ENCODE data around the gene ZNF692.

The ZNF692 gene, protein sequence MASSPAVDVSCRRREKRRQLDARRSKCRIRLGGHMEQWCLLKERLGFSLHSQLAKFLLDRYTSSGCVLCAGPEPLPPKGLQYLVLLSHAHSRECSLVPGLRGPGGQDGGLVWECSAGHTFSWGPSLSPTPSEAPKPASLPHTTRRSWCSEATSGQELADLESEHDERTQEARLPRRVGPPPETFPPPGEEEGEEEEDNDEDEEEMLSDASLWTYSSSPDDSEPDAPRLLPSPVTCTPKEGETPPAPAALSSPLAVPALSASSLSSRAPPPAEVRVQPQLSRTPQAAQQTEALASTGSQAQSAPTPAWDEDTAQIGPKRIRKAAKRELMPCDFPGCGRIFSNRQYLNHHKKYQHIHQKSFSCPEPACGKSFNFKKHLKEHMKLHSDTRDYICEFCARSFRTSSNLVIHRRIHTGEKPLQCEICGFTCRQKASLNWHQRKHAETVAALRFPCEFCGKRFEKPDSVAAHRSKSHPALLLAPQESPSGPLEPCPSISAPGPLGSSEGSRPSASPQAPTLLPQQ

DNA sequence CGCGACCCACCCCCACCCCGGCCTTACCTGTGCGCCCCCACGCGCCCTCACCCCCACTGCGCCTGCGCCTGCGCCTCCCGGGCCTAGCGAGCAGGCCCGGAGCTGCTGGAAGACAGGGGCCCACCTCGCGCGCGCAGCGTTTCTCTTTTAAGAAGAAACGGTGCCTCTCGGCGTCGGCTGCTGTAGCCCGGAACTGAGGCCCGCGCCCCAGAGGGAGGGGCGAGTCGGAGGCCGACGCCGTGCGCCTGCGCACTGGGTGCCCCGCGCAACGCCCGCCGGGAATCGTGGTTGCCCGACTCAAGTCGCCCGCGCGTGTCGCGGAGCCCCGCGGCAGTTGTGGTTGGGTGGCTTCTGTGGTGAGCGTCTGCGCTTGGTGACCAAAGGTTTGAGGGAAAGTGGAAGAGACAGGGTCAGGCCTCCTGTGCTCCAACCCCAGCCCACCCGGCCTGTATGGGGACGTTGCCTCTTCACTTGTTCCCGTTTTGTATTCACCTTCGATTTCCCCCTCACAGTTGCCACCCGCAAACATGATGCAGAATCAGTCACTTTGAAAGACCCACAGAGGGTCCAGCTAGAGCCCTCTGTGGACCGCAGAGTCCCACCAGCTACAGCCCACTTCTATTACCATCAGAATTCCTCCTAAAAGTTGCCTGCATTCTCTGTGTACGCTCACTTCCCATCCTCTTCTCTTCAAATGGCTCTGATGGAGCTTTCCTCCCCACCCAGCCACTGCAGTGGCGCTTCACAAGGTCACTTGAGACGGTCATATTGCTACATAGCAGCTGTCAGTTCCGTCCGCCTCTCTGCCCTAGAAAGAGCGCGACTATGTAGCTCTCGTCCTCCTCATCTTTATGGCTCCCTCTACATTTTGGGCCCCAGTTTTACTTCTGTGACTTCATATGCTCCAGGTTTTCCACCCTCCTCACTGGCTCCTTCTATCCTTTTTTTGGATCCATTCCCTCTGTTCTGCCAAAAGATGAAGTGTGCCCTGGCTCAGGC, at the start of gene ZNF692:
TSS of gene ZNF692 (minus strand) at position 195 of the 999 bp plus-strand sequence. CDS start 776 bp downstream, outside the sequence.
- Histone ChIP-seq H3K4me3 (ENCODE audit: low read depth, low read length) (peak within 1 kb of the TSS; percentile 88), H3K4me1 (ENCODE audit: control insufficient read depth, insufficient read depth, low read length) (peaks cover 7% of the 10 kb centered on the region), H3K27me3 (ENCODE audit: control insufficient read depth, insufficient read depth, low read length) (peaks cover 40% of the 10 kb centered on the region), H3K36me3 (ENCODE audit: control insufficient read depth, insufficient read depth, low read length) (peaks cover 6% of the 10 kb centered on the region), H3K9ac (ENCODE audit: low read depth, low read length) (peak within 1 kb of the TSS; percentile 82), H3K9me3 (ENCODE audit: control insufficient read depth, insufficient read depth, low read length) (no peaks in the 10 kb centered on the region)

DNA sequence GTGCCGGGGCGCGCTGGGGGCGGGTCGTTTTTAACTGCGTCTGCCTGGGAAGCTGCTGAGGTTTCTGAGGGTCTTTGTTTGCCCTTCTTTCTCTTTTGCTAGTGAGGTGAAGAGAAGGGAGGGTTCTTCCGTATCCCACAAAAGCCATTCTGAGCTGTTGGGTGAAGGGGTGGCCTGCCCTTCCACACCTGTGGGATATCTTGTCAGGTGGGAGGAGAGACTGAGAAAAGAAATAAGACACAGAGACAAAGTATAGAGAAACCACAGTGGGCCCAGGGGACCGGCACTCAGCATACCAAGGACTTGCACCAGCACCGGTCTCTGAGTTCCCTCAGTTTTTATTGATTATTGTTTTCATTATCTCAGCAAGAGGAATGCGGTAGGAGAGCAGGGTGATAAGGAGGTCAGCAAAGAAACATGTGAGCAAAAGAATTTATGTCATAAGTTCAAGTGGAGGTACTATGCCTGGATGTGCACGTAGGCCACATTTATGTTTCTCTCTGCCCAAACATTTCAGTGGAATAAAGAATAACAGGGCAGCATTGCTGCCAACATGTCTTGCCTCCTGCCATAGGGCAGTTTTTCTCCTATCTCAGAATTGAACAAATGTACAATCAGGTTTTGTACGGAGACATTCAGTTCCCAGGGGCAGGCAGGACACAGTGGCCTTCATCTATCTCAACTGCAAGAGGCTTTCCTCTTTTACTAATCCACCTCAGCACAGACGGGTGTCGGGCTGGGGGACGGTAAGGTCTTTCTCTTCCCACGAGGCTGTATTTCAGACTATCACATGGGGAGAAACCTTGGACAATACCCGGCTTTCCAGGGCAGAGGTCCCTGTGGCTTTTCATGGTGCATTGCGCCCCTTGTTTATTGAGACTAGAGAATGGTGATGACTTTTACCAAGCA, 48.1 kb upstream of the ZNF692 start:
- Histone ChIP-seq H3K27me3 (ENCODE audit: control insufficient read depth, insufficient read depth, low read length) (no peaks in the 10 kb centered on the region), H3K4me1 (ENCODE audit: control insufficient read depth, insufficient read depth, low read length) (peaks cover 14% of the 10 kb centered on the region), H3K9ac (ENCODE audit: low read depth, low read length) (peak overlapping the region; percentile 74)

DNA sequence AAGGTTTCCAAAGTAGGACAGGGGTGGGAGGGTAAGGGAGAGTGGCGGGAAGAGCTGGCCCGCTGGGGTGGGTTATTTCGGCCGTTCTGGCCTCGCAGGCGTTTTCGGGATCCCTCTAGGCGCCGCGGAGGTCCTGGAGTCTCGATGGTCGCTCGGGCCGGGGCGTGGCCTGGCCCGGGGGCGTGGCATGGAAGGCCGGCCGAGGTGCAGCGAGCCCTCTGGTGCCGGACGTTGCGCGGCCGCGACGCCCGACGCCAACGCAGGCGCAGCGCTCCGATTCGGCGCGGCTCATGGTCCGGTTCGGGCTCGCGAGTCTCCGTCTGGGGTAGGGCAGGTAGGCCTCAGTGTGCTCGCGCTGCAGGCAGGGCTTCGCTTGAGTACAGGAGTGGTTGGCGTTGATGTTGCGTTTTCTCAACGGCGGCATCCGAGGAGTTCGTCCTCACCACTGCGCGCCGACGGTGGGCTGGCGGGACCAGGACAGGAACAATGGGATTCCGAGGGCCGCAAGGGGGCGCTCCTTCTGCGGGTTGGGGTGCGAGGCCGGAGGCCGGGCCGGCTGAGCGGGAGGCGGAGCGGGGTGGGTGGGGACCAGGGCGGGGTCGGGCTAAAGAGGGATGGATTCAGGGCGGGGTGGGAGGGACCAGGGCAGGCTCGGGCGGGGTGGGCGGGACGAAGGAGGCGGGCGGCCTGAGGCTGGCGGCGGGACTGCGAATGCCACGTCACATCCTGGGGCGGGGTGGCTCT, 47.3 kb upstream of the ZNF692 start, which contains the start of gene PGBD2:
TSS of gene PGBD2 (plus strand) at position 227 of the 744 bp plus-strand sequence. CDS start 7,628 bp downstream, outside the sequence.
- Histone ChIP-seq H3K4me1 (ENCODE audit: control insufficient read depth, insufficient read depth, low read length) (peaks cover 14% of the 10 kb centered on the region), H3K4me3 (ENCODE audit: low read depth, low read length) (peak within 1 kb of the TSS; percentile 84), H3K9ac (ENCODE audit: low read depth, low read length) (peak within 1 kb of the TSS; percentile 81), H3K9me3 (ENCODE audit: control insufficient read depth, insufficient read depth, low read length) (no peaks in the 10 kb centered on the region), H3K27me3 (ENCODE audit: control insufficient read depth, insufficient read depth, low read length) (no peaks in the 10 kb centered on the region), H3K36me3 (ENCODE audit: control insufficient read depth, insufficient read depth, low read length) (no peaks in the 10 kb centered on the region)

More for the DNA sequence above, 48.1 kb upstream of the ZNF692 start:
- no peaks in the 10 kb centered on the region for H3K9me3 ChIP-seq (ENCODE audit: control insufficient read depth, insufficient read depth, low read length)
- peak overlapping the region; percentile 66 for H3K4me3 ChIP-seq (ENCODE audit: low read depth, low read length)
- no peaks in the 10 kb centered on the region for H3K36me3 ChIP-seq (ENCODE audit: control insufficient read depth, insufficient read depth, low read length)

DNA sequence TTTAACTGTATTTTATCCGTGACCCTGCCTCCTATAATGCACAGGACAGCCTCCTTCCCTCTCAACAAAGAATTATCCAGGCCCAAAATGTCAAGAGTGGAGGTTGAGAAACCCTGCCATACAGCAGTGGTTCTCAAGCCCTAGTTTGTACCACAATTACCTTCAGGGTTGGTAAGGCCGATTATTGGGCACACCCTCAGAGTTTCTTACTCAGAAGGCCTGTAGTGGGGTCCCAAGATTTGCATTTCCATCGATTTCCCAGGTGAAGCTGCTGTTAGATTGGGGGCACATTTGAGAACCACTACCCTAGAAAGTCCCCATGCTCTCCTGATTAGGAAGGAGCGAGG, 46.8 kb upstream of the ZNF692 start:
- H3K27me3 ChIP-seq (ENCODE audit: control insufficient read depth, insufficient read depth, low read length), result no peaks in the 10 kb centered on the region
- H3K4me3 ChIP-seq (ENCODE audit: low read depth, low read length), result peak overlapping the region; percentile 84
- H3K36me3 ChIP-seq (ENCODE audit: control insufficient read depth, insufficient read depth, low read length), result no peaks in the 10 kb centered on the region
- peaks cover 14% of the 10 kb centered on the region for H3K4me1 ChIP-seq (ENCODE audit: control insufficient read depth, insufficient read depth, low read length)
- H3K9ac ChIP-seq (ENCODE audit: low read depth, low read length), result peak overlapping the region; percentile 42
- H3K9me3 ChIP-seq (ENCODE audit: control insufficient read depth, insufficient read depth, low read length), result no peaks in the 10 kb centered on the region

DNA sequence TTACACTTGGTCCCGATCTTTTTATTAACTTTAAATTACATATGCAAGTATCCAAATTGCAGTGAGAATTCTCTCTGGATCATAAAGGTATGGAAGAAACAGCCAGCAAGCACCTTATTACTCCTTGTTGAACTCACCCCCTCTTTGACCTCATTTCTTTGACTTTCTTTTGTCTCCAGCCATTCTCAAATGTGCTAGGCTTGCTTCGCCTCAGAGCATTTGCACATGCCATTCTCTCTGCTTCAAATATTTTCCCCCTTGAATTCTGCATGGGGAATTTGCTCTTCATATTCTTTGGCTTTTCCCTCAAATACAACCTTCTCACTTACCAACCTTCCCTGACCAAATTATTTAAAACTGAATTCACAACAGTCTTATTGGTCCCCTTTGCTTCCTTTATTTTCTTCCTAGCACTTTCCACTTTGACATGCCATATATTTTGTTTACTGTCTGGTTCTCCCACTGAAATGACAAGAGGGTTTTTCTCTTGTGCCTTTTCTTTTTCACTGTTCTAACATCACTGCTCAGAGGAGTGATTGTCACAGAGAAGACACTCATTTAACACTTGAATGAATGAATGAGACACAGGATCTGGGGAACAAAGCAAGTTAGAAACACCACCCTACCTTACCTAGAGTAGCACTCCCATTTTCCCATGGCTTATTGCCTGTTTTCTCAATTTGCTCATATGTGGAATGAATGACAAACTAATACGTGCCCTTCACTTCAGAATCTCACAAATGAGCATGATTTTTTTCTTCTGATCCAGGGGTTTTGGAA, 45.7 kb upstream of the ZNF692 start:
- no peaks in the 10 kb centered on the region for H3K9me3 ChIP-seq (ENCODE audit: control insufficient read depth, insufficient read depth, low read length)
- peaks cover 14% of the 10 kb centered on the region for H3K4me1 ChIP-seq (ENCODE audit: control insufficient read depth, insufficient read depth, low read length)
- no peaks in the 10 kb centered on the region for H3K27me3 ChIP-seq (ENCODE audit: control insufficient read depth, insufficient read depth, low read length)
- no peaks in the 10 kb centered on the region for H3K36me3 ChIP-seq (ENCODE audit: control insufficient read depth, insufficient read depth, low read length)
- peak overlapping the region; percentile 6 for H3K4me3 ChIP-seq (ENCODE audit: low read depth, low read length)
- H3K9ac ChIP-seq (ENCODE audit: low read depth, low read length), result no peak overlapping the region

DNA sequence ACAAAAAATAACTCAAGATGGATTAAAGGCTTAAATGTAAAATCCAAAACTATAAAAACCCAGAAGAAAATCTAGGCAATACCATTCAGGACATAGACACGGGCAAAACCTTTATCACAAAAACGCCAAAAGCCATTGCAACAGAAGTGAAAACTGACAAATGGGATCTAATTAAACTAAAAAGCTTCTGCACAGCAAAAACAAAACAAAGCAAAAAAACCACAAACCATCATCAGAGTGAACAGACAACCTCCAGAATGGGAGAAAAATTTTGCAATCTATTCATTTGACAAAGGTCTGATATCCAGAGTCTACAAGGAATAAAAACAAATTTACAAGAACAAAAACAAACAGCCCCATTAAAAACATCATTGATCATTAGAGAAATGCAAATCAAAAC, 42.7 kb upstream of the ZNF692 start:
- H3K36me3 ChIP-seq (ENCODE audit: control insufficient read depth, insufficient read depth, low read length), result no peaks in the 10 kb centered on the region
- no peak overlapping the region for H3K4me3 ChIP-seq (ENCODE audit: low read depth, low read length)
- H3K27me3 ChIP-seq (ENCODE audit: control insufficient read depth, insufficient read depth, low read length), result no peaks in the 10 kb centered on the region
- no peaks in the 10 kb centered on the region for H3K9me3 ChIP-seq (ENCODE audit: control insufficient read depth, insufficient read depth, low read length)
- peaks cover 25% of the 10 kb centered on the region for H3K4me1 ChIP-seq (ENCODE audit: control insufficient read depth, insufficient read depth, low read length)
- no peak overlapping the region for H3K9ac ChIP-seq (ENCODE audit: low read depth, low read length)

DNA sequence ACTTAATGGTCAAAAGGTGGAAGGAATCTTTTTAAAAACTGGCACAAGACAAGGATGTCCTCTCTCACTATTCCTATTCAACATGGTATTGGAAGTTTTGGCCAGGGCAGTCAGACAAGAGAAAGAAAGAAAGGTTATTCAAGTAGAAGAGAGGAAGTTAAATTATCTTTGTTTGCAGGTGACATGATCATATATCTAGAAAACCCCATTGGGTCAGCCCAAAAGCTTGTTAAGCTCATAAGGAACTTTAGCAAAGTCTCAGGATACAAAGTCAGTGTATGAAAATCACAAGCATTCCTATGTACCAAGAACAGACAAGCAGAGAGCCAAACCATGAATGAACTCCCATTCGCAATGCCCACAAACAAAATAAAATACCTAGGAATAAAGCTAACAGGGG, 41.8 kb upstream of the ZNF692 start:
- H3K9me3 ChIP-seq (ENCODE audit: control insufficient read depth, insufficient read depth, low read length), result no peaks in the 10 kb centered on the region
- H3K4me3 ChIP-seq (ENCODE audit: low read depth, low read length), result no peak overlapping the region
- H3K9ac ChIP-seq (ENCODE audit: low read depth, low read length), result no peak overlapping the region
- H3K36me3 ChIP-seq (ENCODE audit: control insufficient read depth, insufficient read depth, low read length), result no peaks in the 10 kb centered on the region
- H3K27me3 ChIP-seq (ENCODE audit: control insufficient read depth, insufficient read depth, low read length), result no peaks in the 10 kb centered on the region
- H3K4me1 ChIP-seq (ENCODE audit: control insufficient read depth, insufficient read depth, low read length), result peaks cover 25% of the 10 kb centered on the region

DNA sequence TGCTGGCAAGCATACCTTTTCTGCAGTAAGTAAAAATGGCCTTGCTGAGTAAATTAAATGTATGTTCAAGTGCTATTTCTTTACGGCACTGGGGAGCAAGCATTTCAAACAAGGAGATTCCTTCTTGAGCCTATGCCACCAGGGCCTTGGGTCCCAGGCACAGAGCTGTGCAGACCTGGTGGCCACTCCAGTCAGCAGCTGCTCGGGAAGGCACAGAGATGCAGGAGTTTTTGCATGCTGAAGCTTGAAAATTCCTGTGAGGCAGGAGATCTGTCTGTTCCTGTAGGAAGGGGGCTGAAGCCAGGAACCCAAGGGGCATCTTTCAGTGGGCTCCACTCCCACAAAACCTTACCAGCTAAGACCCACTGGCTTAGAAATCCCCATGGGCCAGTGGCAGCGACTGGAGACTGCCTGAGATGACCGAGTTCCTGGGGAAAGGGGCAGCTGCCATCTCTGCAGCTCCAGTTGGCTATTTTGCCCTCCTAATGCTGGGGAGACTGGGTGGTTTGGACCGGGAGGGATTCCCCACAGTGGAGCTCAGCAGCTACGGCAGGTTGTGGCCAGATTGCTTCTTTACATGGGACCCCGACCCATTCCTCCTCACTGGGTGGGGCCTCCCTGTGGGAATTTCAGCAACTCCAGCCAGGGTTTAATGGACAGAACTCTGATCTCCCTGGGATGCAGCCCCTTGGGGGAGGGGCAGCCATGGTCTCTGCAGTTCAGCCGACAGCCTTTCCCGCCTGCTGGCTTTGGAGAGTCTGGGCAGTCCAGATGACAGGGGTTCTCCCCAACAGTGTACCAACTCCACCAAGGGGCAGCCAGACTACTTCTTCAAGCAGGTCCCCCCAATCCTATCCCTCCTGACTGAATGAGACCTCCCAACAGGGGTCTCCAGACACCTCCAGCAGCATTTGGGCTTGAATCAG, 38.8 kb upstream of the ZNF692 start:
- H3K4me1 ChIP-seq (ENCODE audit: control insufficient read depth, insufficient read depth, low read length), result peaks cover 11% of the 10 kb centered on the region
- no peaks in the 10 kb centered on the region for H3K9me3 ChIP-seq (ENCODE audit: control insufficient read depth, insufficient read depth, low read length)
- no peaks in the 10 kb centered on the region for H3K27me3 ChIP-seq (ENCODE audit: control insufficient read depth, insufficient read depth, low read length)

DNA sequence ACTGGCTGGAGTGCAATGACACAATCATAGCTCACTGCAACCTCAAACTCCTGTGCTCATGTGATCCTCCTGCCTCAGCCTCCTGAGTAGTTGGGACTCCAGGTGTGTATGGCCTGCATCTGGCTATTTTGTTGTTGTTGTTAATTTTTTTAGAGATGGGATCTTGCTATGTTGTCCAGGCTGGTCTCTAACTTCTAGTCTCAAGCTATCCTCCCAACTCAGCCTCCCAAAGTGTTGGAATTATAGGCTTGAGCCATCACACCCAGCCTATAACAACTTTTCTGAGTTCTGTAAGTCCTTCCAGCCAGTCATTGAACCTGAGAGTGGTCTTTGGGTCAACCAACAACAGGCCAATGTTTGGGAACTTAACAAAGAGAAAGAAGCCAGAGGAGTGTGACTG, 36.0 kb upstream of the ZNF692 start:
- Histone ChIP-seq H3K4me3 (ENCODE audit: low read depth, low read length) (no peak overlapping the region), H3K4me1 (ENCODE audit: control insufficient read depth, insufficient read depth, low read length) (peaks cover 11% of the 10 kb centered on the region), H3K9me3 (ENCODE audit: control insufficient read depth, insufficient read depth, low read length) (no peaks in the 10 kb centered on the region), H3K9ac (ENCODE audit: low read depth, low read length) (no peak overlapping the region), H3K36me3 (ENCODE audit: control insufficient read depth, insufficient read depth, low read length) (no peaks in the 10 kb centered on the region), H3K27me3 (ENCODE audit: control insufficient read depth, insufficient read depth, low read length) (no peaks in the 10 kb centered on the region)

More for the DNA sequence above, 38.8 kb upstream of the ZNF692 start:
- peak overlapping the region; percentile 27 for H3K4me3 ChIP-seq (ENCODE audit: low read depth, low read length)
- no peaks in the 10 kb centered on the region for H3K36me3 ChIP-seq (ENCODE audit: control insufficient read depth, insufficient read depth, low read length)
- no peak overlapping the region for H3K9ac ChIP-seq (ENCODE audit: low read depth, low read length)
